IMR-90 (cell line): ENCODE measurements around the gene GABRR1. TPM values are rescaled to one million over a fixed set of nuclear protein-coding genes. Genes with fewer than 3 reads are reported as not detected.

Experiments
- ATAC-seq: fragments of 200-7000 bp; cut with Tn5 transposase; 2 replicates; pipeline ENCODE4 v1.9.1; 2020; ENCODE audit warnings: low read depth, mild to moderate bottlenecking, moderate library complexity
- BruUV-seq: library from RNA; stranded (reverse); fragments of 400-500 nt; replicated peaks from 2 replicates; lab custom pipeline; 2021; lab: Mats Ljungman, UMichigan
- CTCF ChIA-PET: fragments of 300-600 bp; formaldehyde crosslinking; extraction: SDS; loops from one replicate; lab custom pipeline; 2021; ENCODE audit warnings: antibody characterized with exemption; lab: Yijun Ruan, JAX
- POLR2A ChIA-PET: fragments of 300-600 bp; sonication (Branson Sonifier 250); formaldehyde crosslinking; loops from one replicate; lab custom pipeline; 2022; ENCODE audit warnings: antibody characterized with exemption; ENCODE audit not compliant: unreplicated experiment; lab: Charles Lee
- DNase-seq: peaks from one replicate; pipeline ENCODE4 v3.0.0; 2013
- H2AFZ ChIP-seq: replicated peaks from 2 replicates; pipeline ENCODE3; 2013; ENCODE audit warnings: low read length, mild to moderate bottlenecking; ENCODE audit not compliant: poor library complexity
- H2AK5ac ChIP-seq: 2 replicates; pipeline ENCODE4 v1.6.1; 2013; ENCODE audit warnings: low read depth, low read length, inconsistent platforms
- H2AK9ac ChIP-seq: replicated peaks from 2 replicates; pipeline ENCODE3; 2013; ENCODE audit warnings: mild to moderate bottlenecking, low read depth, low read length, moderate library complexity; ENCODE audit not compliant: poor library complexity
- H2BK120ac ChIP-seq: 2 replicates; pipeline ENCODE4 v1.6.1; 2013; ENCODE audit warnings: low read depth, low read length, inconsistent platforms
- H2BK15ac ChIP-seq: 3 replicates; pipeline ENCODE4 v1.6.1; 2013; ENCODE audit warnings: low read depth, low read length, inconsistent platforms
- H2BK20ac ChIP-seq: 2 replicates; pipeline ENCODE4 v1.6.1; 2013; ENCODE audit warnings: low read depth, mild to moderate bottlenecking, inconsistent platforms, low read length, moderate library complexity
- H2BK5ac ChIP-seq: 2 replicates; pipeline ENCODE4 v1.6.1; 2013; ENCODE audit warnings: mild to moderate bottlenecking, low read depth, low read length, inconsistent platforms; ENCODE audit not compliant: poor library complexity, severe bottlenecking
- H3K14ac ChIP-seq: replicated peaks from 2 replicates; pipeline ENCODE4 v1.6.1; 2013; ENCODE audit warnings: low read depth, low read length, inconsistent platforms
- H3K18ac ChIP-seq: 2 replicates; pipeline ENCODE4 v1.6.1; 2013; ENCODE audit warnings: low read depth, low read length, control low read depth
- H3K23ac ChIP-seq: 2 replicates; pipeline ENCODE4 v1.6.1; 2013; ENCODE audit warnings: low read depth, low read length, inconsistent platforms
- H3K27ac ChIP-seq: 2 replicates; pipeline ENCODE4 v1.5.1; 2013; ENCODE audit warnings: mild to moderate bottlenecking, control low read depth, low read length; ENCODE audit not compliant: insufficient read depth
- H3K27me3 ChIP-seq: 2 replicates; pipeline ENCODE4 v1.6.1; 2013; ENCODE audit warnings: low read length; ENCODE audit not compliant: control insufficient read depth, insufficient read depth
- H3K36me3 ChIP-seq: 2 replicates; pipeline ENCODE4 v1.6.1; 2013; ENCODE audit warnings: low read length, mixed read lengths; ENCODE audit not compliant: control insufficient read depth, insufficient read depth
- H3K4ac ChIP-seq: 2 replicates; pipeline ENCODE4 v1.6.1; 2013; ENCODE audit warnings: low read depth, low read length, inconsistent platforms
- H3K4me1 ChIP-seq: 2 replicates; pipeline ENCODE4 v1.6.1; 2013; ENCODE audit warnings: low read length, mixed read lengths; ENCODE audit not compliant: control insufficient read depth, insufficient read depth
- H3K4me2 ChIP-seq: 2 replicates; pipeline ENCODE4 v1.6.1; 2013; ENCODE audit warnings: low read depth, mild to moderate bottlenecking, control low read depth, low read length, moderate library complexity
- H3K4me3 ChIP-seq: 2 replicates; pipeline ENCODE4 v1.5.1; 2013; ENCODE audit warnings: low read depth, mild to moderate bottlenecking, control low read depth, low read length, moderate library complexity; ENCODE audit not compliant: insufficient read depth
- H3K56ac ChIP-seq: 2 replicates; pipeline ENCODE4 v1.6.1; 2013; ENCODE audit warnings: low read length, inconsistent platforms; ENCODE audit not compliant: insufficient read depth; ENCODE audit errors: extremely low read depth
- H3K79me1 ChIP-seq, 2 experiments: 2 replicates each; pipeline ENCODE4 v1.6.1; 2013; ENCODE audit warnings: low read length in 2 of 2, inconsistent platforms in 1 of 2, low read depth in 1 of 2
- H3K9ac ChIP-seq: 2 replicates; pipeline ENCODE4 v1.6.1; 2013; ENCODE audit warnings: low read depth, low read length, control low read depth
- H3K9me1 ChIP-seq: 2 replicates; pipeline ENCODE4 v1.6.1; 2013; ENCODE audit warnings: low read length, inconsistent platforms; ENCODE audit not compliant: insufficient read depth
- H3K9me3 ChIP-seq: 2 replicates; pipeline ENCODE4 v1.6.1; 2013; ENCODE audit warnings: low read length; ENCODE audit not compliant: control insufficient read depth, insufficient read depth
- H4K20me1 ChIP-seq: 2 replicates; pipeline ENCODE4 v1.6.1; 2013; ENCODE audit warnings: low read length, inconsistent platforms; ENCODE audit not compliant: insufficient read depth
- H4K5ac ChIP-seq: 2 replicates; pipeline ENCODE4 v1.6.1; 2013; ENCODE audit warnings: mild to moderate bottlenecking, low read depth, low read length, control low read depth
- H4K8ac ChIP-seq, 2 experiments: 2 replicates each; pipeline ENCODE4 v1.6.1; 2013; ENCODE audit warnings: low read depth in 2 of 2, low read length in 2 of 2, control low read depth in 1 of 2, inconsistent platforms in 1 of 2
- H4K91ac ChIP-seq: 2 replicates; pipeline ENCODE4 v1.6.1; 2013; ENCODE audit warnings: low read depth, low read length, inconsistent platforms; ENCODE audit not compliant: insufficient read depth
- BHLHE40 ChIP-seq: fragments of 150-350 bp; IDR thresholded peaks from 2 replicates; pipeline ENCODE4 v1.6.1; 2016; ENCODE audit warnings: mild to moderate bottlenecking, low read depth, low read length
- CEBPB ChIP-seq: IDR thresholded peaks from 2 replicates; pipeline ENCODE4 v1.6.1; 2012; ENCODE audit warnings: low read depth, low read length, improper control_type of control experiment
- CHD1 ChIP-seq: IDR thresholded peaks from 2 replicates; pipeline ENCODE4 v1.6.1; 2012; ENCODE audit warnings: low read depth, low read length, improper control_type of control experiment
- FOS ChIP-seq: fragments of 150-350 bp; IDR thresholded peaks from 2 replicates; pipeline ENCODE4 v1.6.1; 2016; ENCODE audit warnings: low read depth, low read length
- MAFK ChIP-seq: IDR thresholded peaks from 2 replicates; pipeline ENCODE4 v1.6.1; 2012; ENCODE audit warnings: low read depth, low read length, improper control_type of control experiment
- MAZ ChIP-seq: IDR thresholded peaks from 2 replicates; pipeline ENCODE4 v1.6.1; 2012; ENCODE audit warnings: low read depth, mild to moderate bottlenecking, low read length, improper control_type of control experiment, moderate library complexity, borderline replicate concordance
- MXI1 ChIP-seq: IDR thresholded peaks from 2 replicates; pipeline ENCODE4 v1.6.1; 2012; ENCODE audit warnings: low read depth, mild to moderate bottlenecking, low read length, moderate library complexity, borderline replicate concordance
- NFE2L2 ChIP-seq: fragments of 150-350 bp; IDR thresholded peaks from 2 replicates; pipeline ENCODE4 v1.6.1; 2016; ENCODE audit warnings: low read depth, mild to moderate bottlenecking, low read length
- POLR2A ChIP-seq: IDR thresholded peaks from 2 replicates; pipeline ENCODE4 v1.6.1; 2012; ENCODE audit warnings: mild to moderate bottlenecking, low read depth, low read length
- RAD21 ChIP-seq: IDR thresholded peaks from 2 replicates; pipeline ENCODE4 v1.6.1; 2012; ENCODE audit warnings: low read length, improper control_type of control experiment
- RCOR1 ChIP-seq: IDR thresholded peaks from 2 replicates; pipeline ENCODE4 v1.6.1; 2012; ENCODE audit warnings: mild to moderate bottlenecking, low read length, improper control_type of control experiment; ENCODE audit not compliant: insufficient replicate concordance
- RFX5 ChIP-seq: IDR thresholded peaks from 2 replicates; pipeline ENCODE4 v1.8.0; 2012; ENCODE audit warnings: low read depth, mild to moderate bottlenecking, low read length, moderate library complexity
- SMC3 ChIP-seq: fragments of 150-350 bp; IDR thresholded peaks from 2 replicates; pipeline ENCODE4 v1.6.1; 2016; ENCODE audit warnings: low read depth, mild to moderate bottlenecking, antibody characterized with exemption, low read length, moderate library complexity
- WGBS, 2 experiments: methylation state at CpG; one replicate each; pipeline versions ENCODE4 v1.1.5 to v1.1.7; 2013; ENCODE audit warnings: missing lambda C conversion rate in 2 of 2; ENCODE audit not compliant: insufficient read length in 1 of 2; ENCODE audit errors: extremely low coverage in 2 of 2; 5-methylcytosine and 5-hydroxymethylcytosine counted together
- dilution Hi-C: fragments of 300-500 bp; cut with HindIII; formaldehyde crosslinking; loops from one replicate; pipeline ENCODE4 v1.14.3; 2018; ENCODE audit warnings: low sequenced_read_pairs; ENCODE audit not compliant: unreplicated experiment
- in situ Hi-C: fragments of 300-500 bp; cut with MboI; formaldehyde crosslinking; loops from 3 replicates; pipeline ENCODE4 v1.14.3; 2019; ENCODE audit warnings: low sequenced_read_pairs, inconsistent platforms, mixed read lengths
- intact Hi-C: fragments of 100-400 bp; cut with micrococcal nuclease; formaldehyde crosslinking; loops from 2 replicates; pipeline ENCODE4 v1.10.0; 2022
- polyA plus RNA-seq, 3 experiments: library from polyadenylated mRNA; depleted of rRNA; stranded (reverse); fragments of >200 nt; gene quantifications; 2 replicates each; pipeline ENCODE4 v1.2.3, GENCODE V29; 2012; ENCODE audit warnings: low replicate concordance in 1 of 3
- total RNA-seq: library from RNA; depleted of rRNA; stranded (reverse); fragments of >200 nt; gene quantifications from 2 replicates; pipeline ENCODE4 v1.2.3, GENCODE V29; 2012
- TF ChIP-seq, protein P1 (sequence below): fragments of 150-350 bp; IDR thresholded peaks from 2 replicates; pipeline ENCODE4 v1.6.1; 2016; ENCODE audit warnings: low read depth, mild to moderate bottlenecking, low read length, moderate library complexity, borderline replicate concordance
- TF ChIP-seq, protein P2 (sequence below): fragments of 150-350 bp; IDR thresholded peaks from 2 replicates; pipeline ENCODE4 v1.6.1; 2017; ENCODE audit warnings: mild to moderate bottlenecking, antibody characterized with exemption, low read length, low read depth
- TF ChIP-seq, protein P3 (sequence below): conservative IDR thresholded peaks from 2 replicates; pipeline ENCODE4 v1.5.1; 2012; ENCODE audit warnings: mild to moderate bottlenecking, low read depth, low read length, improper control_type of control experiment

GABRR1 gene
- total and polyA plus RNA-seq, 2 of the 4 experiments (the other 2 are of a cell fraction), result not detected

DNA sequence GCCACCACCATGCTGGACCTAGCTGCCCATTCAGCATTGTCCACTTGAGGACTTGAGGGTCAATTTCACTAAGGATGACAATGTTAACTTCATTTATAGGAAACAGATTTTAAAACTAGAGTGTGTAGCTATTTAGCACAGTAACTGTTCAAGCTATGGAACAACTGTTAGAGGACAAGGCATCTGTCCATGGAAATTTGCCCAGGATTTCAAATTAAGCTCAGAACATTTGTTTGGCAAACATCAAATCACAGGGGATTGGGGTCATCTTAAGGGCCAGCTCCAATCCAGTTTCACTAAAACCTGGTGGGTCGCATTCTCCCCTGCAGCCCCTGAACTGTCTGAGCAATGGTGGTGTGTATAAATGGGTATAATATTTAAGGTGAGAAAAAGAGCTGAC, 36.2 kb downstream of the GABRR1 start:
- H3K27me3 ChIP-seq, result peaks cover 8% of the 10 kb centered on the region; the same call in 1 of the 2 replicates
- no peak overlapping the region for H2AK5ac ChIP-seq

More for the DNA sequence above, 36.2 kb downstream of the GABRR1 start:
- intact Hi-C loops (no loop called here), dilution Hi-C loops (no loop called here), in situ Hi-C loops (no loop called here)
- BruUV-seq, result no TSS peak
- no peak for DNase-seq
- Histone ChIP-seq H4K91ac (no peak overlapping the region), H4K5ac (no peak overlapping the region), H3K18ac (no peak overlapping the region), H3K23ac (no peak overlapping the region), H3K9ac (no peak overlapping the region), H2AFZ (no peak overlapping the region), H3K9me1 (no peaks in the 10 kb centered on the region), H3K9me3 (no peaks in the 10 kb centered on the region), H3K79me1 (no peaks in the 10 kb centered on the region), H2BK5ac (no peak overlapping the region), H2BK20ac (no peak overlapping the region), H3K27ac (no peak overlapping the region), H4K20me1 (no peaks in the 10 kb centered on the region), H3K4me1 (no peaks in the 10 kb centered on the region), H3K56ac (no peak overlapping the region), H2BK120ac (no peak overlapping the region), H4K8ac (no peak overlapping the region), H3K36me3 (no peaks in the 10 kb centered on the region), H3K14ac (no peak overlapping the region), H3K4me3 (no peak overlapping the region), H2AK9ac (no peak overlapping the region), H3K4ac (no peak overlapping the region), H3K4me2 (no peak overlapping the region), H2BK15ac (no peak overlapping the region)
- ChIA-PET CTCF (no interaction called here), POLR2A (no interaction called here)
- no CpG with 5 or more reads among the region's 1 CpG for WGBS, 2 experiments
- TF ChIP-seq FOS, result no peak
- no peak for TF ChIP-seq MAZ
- TF ChIP-seq RFX5, result no peak
- no peak for TF ChIP-seq MAFK
- TF ChIP-seq, protein P1, sequence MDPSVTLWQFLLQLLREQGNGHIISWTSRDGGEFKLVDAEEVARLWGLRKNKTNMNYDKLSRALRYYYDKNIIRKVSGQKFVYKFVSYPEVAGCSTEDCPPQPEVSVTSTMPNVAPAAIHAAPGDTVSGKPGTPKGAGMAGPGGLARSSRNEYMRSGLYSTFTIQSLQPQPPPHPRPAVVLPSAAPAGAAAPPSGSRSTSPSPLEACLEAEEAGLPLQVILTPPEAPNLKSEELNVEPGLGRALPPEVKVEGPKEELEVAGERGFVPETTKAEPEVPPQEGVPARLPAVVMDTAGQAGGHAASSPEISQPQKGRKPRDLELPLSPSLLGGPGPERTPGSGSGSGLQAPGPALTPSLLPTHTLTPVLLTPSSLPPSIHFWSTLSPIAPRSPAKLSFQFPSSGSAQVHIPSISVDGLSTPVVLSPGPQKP, result no peak
- no peak for TF ChIP-seq NFE2L2
- TF ChIP-seq, protein P2, sequence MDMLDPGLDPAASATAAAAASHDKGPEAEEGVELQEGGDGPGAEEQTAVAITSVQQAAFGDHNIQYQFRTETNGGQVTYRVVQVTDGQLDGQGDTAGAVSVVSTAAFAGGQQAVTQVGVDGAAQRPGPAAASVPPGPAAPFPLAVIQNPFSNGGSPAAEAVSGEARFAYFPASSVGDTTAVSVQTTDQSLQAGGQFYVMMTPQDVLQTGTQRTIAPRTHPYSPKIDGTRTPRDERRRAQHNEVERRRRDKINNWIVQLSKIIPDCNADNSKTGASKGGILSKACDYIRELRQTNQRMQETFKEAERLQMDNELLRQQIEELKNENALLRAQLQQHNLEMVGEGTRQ, result no peak
- TF ChIP-seq MXI1, result no peak
- TF ChIP-seq POLR2A, result no peak
- no peak for TF ChIP-seq RAD21
- no peak for TF ChIP-seq SMC3
- no peak for TF ChIP-seq BHLHE40
- TF ChIP-seq, protein P3, sequence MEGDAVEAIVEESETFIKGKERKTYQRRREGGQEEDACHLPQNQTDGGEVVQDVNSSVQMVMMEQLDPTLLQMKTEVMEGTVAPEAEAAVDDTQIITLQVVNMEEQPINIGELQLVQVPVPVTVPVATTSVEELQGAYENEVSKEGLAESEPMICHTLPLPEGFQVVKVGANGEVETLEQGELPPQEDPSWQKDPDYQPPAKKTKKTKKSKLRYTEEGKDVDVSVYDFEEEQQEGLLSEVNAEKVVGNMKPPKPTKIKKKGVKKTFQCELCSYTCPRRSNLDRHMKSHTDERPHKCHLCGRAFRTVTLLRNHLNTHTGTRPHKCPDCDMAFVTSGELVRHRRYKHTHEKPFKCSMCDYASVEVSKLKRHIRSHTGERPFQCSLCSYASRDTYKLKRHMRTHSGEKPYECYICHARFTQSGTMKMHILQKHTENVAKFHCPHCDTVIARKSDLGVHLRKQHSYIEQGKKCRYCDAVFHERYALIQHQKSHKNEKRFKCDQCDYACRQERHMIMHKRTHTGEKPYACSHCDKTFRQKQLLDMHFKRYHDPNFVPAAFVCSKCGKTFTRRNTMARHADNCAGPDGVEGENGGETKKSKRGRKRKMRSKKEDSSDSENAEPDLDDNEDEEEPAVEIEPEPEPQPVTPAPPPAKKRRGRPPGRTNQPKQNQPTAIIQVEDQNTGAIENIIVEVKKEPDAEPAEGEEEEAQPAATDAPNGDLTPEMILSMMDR, result no peak
- no peak for TF ChIP-seq CEBPB
- no peak for TF ChIP-seq RCOR1
- no peak for TF ChIP-seq CHD1
- no peak for ATAC-seq
